HG02840 (cell line): Measurements from ENCODE around the gene ZNF98.

Experiments
- ATAC-seq: cut with Tn5 transposase; IDR thresholded peaks from one replicate; pipeline ENCODE4 v1.9.1; 2021; ENCODE audit warnings: mild to moderate bottlenecking, moderate library complexity, moderate number of reproducible peaks; ENCODE audit not compliant: unreplicated experiment, low FRiP score

Gene ZNF98

DNA sequence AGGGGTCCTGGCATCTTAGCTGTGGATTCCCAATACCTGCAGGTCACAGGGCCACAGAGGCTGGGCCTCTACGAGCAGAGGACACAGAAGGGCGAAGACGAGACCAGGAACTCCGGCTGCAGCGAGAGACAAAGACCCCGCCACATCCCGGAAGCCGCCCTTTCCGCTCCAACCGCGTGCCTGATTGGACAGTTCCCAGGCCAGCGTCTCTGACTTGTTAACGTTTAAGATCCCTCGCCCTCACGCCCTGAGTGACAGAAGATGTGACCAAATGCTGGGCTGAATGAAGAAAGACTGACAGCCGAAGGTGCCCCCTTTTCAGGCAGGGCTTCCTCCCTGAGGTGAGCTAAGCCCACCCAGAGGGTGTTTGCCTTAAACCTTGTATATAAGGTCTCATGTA lies at the start of gene ZNF98:
Gene ZNF98 (minus strand): TSS at position 136 of the 400 bp plus-strand sequence. CDS start 122 bp downstream, at position 14.
- ATAC-seq = no peak

DNA sequence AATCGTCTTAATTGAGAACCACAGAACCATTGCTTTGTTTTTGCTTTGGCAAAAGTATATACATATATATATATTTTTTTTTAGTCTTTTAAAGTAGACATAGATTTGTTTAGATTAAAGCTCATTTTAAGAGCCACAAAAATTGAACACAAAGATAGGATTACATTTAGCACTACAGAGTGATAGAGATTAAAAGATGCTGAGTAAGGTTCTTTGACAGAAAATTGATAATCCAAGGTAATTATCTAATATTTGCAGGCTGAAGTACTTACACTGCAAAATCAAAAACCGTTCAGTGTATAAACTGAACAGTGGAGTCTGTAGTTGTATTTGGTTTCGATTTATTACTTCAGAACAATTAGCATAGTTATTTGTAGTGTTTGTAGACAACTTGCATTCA lies 24.5 kb upstream of the ZNF98 start:
- ATAC-seq = no peak

DNA sequence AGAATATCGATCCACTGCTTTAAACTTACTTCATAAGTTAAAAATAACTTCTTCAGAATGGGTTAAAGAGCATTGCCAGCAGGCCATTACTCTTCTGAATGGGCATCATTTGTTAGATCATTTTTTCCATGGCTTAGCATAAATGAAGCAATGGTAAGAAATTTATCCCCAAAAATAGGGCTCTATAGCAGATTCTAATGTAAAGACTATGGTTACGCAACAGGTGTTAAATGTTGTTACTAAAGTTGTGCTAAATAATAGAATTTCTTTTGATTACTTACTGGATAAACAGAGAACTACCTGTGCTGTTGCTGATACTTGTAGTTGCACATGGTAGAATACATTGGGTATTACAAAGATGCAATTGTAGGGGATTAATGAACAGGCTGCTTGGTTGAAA lies 15.9 kb upstream of the ZNF98 start:
- ATAC-seq = no peak

DNA sequence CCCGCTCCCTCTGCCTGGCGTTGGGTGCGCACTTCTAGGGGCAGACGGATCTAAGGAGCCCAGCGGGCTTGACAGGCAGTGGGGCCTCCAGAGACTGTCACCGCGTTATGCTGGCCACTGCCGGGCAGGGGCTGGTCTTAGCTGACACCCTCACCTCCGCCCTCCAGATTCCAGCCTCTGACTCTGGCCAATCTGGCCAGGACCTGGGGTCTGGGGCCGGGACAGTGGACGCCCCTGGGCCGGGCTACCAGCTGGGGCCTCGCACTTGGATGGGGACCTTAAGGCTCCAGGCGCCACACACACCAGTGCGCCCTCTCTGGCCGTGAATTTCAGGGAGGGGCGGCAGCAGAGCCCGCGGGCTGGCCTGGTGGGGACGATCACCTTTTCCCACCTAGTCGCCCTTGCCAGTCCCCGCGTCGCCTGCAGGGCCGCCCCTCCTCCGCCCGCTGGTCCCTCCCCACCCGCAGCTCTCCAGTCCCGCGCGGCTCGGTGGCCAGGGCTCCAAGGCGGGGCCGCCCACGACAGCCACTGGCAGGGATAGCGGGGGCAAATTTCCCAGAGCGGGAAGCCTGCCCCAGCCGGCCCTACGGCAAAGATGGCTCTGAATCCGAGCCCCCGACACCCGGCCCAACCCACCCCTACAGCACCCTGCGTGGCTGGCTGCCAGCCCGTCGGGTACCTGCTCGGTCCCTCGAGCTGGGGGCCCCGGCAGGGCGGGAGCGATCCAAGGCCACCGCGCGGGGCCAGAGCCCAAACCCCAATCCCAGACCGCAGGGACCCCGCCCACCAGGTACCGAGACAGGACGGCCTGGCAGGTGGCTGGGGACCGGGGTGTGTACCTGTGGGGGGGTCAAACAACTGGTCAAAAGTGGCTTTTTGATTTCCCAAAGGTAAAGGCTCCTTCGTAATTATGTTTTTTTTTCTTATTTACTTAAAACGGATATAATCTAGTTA lies 6.1 kb upstream of the ZNF98 start:
- no peak for ATAC-seq

DNA sequence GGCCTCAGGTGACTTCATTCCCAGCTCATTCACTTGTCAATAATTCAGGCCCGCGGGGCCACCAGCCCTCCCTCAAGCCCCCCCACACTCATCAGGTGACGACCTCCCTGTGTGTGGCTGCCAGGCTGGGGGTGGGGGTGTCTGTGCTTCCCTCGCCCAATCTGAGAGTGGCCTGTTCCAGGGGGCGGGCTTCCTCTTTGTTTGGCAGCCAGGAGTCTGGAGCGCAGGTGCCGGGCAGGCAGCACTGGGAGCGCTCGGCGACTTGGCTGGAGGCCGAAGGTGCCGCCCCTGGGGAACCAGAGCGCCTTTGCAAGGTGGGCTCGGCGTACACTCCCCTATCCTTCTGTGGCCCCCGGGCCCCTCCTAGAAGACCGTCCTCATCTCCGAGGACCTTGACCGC lies 5.4 kb upstream of the ZNF98 start:
- no peak for ATAC-seq

DNA sequence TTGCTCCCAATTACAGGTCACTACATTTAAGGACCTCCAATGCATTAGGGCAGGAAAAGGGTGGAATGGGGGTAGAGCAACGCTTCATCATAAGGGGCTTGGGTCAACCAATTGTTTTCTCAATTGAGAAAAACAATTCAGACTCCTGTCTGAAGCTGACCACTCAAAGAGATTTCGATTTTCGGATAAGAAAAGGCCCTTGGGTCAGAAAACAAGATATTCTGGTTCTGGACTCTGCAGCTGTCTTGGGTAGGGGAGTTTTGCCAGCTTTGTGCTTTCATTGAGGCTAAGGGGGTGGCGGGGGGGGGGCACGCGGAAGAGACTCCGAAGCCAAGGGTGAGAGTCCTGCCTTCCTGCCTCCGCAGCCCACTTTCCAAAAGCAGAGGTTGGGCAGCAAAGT lies 4.8 kb upstream of the ZNF98 start:
- no peak for ATAC-seq

DNA sequence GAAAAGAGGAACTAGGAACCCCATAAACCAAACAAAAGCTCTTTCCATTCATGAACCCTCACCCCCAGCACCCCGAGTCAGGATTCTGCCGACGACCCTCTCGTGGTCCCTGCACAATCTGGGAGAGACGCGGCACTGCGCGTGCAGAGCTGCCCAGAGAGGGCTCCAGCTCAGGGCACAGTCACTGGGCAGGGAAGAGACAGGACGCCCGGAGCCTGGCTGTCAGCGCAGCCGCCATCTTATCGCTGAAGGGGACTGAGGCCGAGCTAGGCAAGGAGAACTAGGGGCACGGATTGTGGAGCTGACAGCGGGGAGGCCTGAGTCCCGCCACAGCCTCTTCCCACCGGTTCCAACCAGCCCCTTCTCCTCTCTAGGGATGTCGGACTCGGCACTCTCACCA lies 349 bp downstream of the ZNF98 start:
- ATAC-seq = no peak

DNA sequence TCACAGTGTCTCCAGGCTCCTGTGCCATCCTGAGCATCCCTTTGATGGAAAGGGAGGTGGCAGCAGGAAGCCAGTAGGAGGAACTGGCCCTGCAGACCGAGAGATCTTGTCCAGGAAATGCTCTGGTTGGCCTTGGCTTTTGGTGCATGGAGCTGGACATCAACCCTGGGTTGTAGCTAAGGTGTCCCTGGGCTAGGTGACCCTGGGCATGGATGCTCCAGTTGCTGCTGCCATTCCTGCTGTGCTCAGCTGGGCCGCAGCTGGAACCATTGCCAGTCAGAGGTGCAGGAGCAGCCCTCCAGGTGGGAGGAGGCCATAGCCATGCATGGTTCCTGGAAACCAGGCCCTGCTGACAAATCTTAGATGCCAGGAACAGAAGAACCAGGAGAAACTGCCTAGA lies 67.5 kb downstream of the ZNF98 start:
- ATAC-seq = no peak
